Naive thymus-derived CD4-positive, alpha-beta T cell (primary cell): ENCODE measurements around the gene B3GAT3. TPM values are rescaled to one million over a fixed set of nuclear protein-coding genes. Genes with fewer than 3 reads are reported as not detected.

Source experiments
- ATAC-seq: fragments of 150-1000 bp; cut with Tn5 transposase; 2 replicates; pipeline ENCODE4 v1.10.0; 2021; ENCODE audit warnings: mild to moderate bottlenecking, moderate library complexity
- CTCF ChIA-PET: fragments of 350-600 bp; sonication (Branson Sonifier 250); formaldehyde crosslinking; loops from one replicate; lab custom pipeline; 2021; ENCODE audit warnings: antibody characterized with exemption; lab: Charles Lee
- POLR2A ChIA-PET: fragments of 350-600 bp; sonication (Branson Sonifier 250); formaldehyde crosslinking; loops from one replicate; lab custom pipeline; 2021; ENCODE audit warnings: antibody characterized with exemption, inconsistent platforms; lab: Charles Lee
- DNase-seq, 9 donors: peaks; one replicate each; pipeline versions ENCODE4 v3.0.0 to v3.0.0-alpha.2; 2020 to 2022; ENCODE audit warnings: mixed read lengths in 1 of 9
- H3K27ac ChIP-seq: one replicate; pipeline ENCODE4 v1.7.0; 2013; ENCODE audit warnings: mild to moderate bottlenecking, low read depth, low read length, moderate library complexity
- H3K27me3 ChIP-seq, 2 donors: one replicate each; pipeline ENCODE4 v1.7.0; 2013; ENCODE audit warnings: low read length in 2 of 2, mild to moderate bottlenecking in 2 of 2, moderate library complexity in 2 of 2; ENCODE audit not compliant: control insufficient read depth in 2 of 2, insufficient read depth in 2 of 2
- H3K36me3 ChIP-seq, 3 experiments: 1 replicate in 2 of 3; 2 replicates in 1 of 3; pipeline ENCODE4 v1.7.0; 2013; ENCODE audit warnings: low read length in 3 of 3, mild to moderate bottlenecking in 3 of 3, moderate library complexity in 1 of 3; ENCODE audit not compliant: insufficient read depth in 3 of 3, control insufficient read depth in 2 of 3
- H3K4me1 ChIP-seq, 2 donors: one replicate each; pipeline ENCODE4 v1.7.0; 2013; ENCODE audit warnings: low read length in 2 of 2, mild to moderate bottlenecking in 2 of 2, moderate library complexity in 1 of 2; ENCODE audit not compliant: control insufficient read depth in 2 of 2, insufficient read depth in 2 of 2
- H3K4me3 ChIP-seq: 2 replicates; pipeline ENCODE4 v1.7.0; 2013; ENCODE audit warnings: mild to moderate bottlenecking, low read length
- H3K9me3 ChIP-seq, 3 experiments: 1 replicate in 2 of 3; 2 replicates in 1 of 3; pipeline ENCODE4 v1.7.0; 2013; ENCODE audit warnings: low read length in 3 of 3; ENCODE audit not compliant: control insufficient read depth in 2 of 3
- H3K27ac Mint-ChIP-seq, 9 donors: one replicate each; pipeline ENCODE4 v1.8.0; 2020 to 2022; ENCODE audit warnings: mixed read lengths in 9 of 9, mild to moderate bottlenecking in 8 of 9, moderate library complexity in 5 of 9, inconsistent platforms in 2 of 9
- H3K27me3 Mint-ChIP-seq, 5 donors: one replicate each; pipeline ENCODE4 v1.8.0; 2021 to 2022; ENCODE audit warnings: mixed read lengths in 5 of 5, mild to moderate bottlenecking in 1 of 5
- H3K36me3 Mint-ChIP-seq, 5 donors: one replicate each; pipeline ENCODE4 v1.8.0; 2020 to 2022; ENCODE audit warnings: mixed read lengths in 5 of 5, mild to moderate bottlenecking in 3 of 5, inconsistent platforms in 1 of 5
- H3K4me1 Mint-ChIP-seq, 7 donors: one replicate each; pipeline ENCODE4 v1.8.0; 2020 to 2022; ENCODE audit warnings: mixed read lengths in 7 of 7, mild to moderate bottlenecking in 3 of 7, inconsistent platforms in 1 of 7
- H3K4me3 Mint-ChIP-seq, 10 donors: one replicate each; pipeline ENCODE4 v1.8.0; 2020 to 2022; ENCODE audit warnings: mild to moderate bottlenecking in 10 of 10, mixed read lengths in 10 of 10, moderate library complexity in 6 of 10, inconsistent platforms in 2 of 10
- H3K9me3 Mint-ChIP-seq, 11 donors: one replicate each; pipeline ENCODE4 v1.8.0; 2020 to 2022; ENCODE audit warnings: mixed read lengths in 11 of 11, mild to moderate bottlenecking in 4 of 11, inconsistent platforms in 1 of 11, moderate library complexity in 1 of 11
- intact Hi-C, 2 donors: fragments of 100-400 bp; cut with micrococcal nuclease; formaldehyde crosslinking; loops; one replicate each; pipeline ENCODE4 v1.15.1; 2023
- polyA plus RNA-seq, 2 donors: library from polyadenylated mRNA; unstranded; fragments of 300-500 nt; fragmentation: Illumina TruSeq; gene quantifications; one replicate each; pipeline ENCODE4 v1.2.3, GENCODE V29; 2021
- total RNA-seq, 6 experiments: library from RNA in 5 of 6; stranded (reverse) in 5 of 6; gene quantifications; 1 replicate in 5 of 6; 2 replicates in 1 of 6; pipeline ENCODE4 v1.2.3 and lab custom pipeline; 2021 to 2026

The B3GAT3 gene
- total and polyA plus RNA-seq, 7 experiments from 2014 or later = 35.0 to 78.1 (median 64.4) TPM

DNA sequence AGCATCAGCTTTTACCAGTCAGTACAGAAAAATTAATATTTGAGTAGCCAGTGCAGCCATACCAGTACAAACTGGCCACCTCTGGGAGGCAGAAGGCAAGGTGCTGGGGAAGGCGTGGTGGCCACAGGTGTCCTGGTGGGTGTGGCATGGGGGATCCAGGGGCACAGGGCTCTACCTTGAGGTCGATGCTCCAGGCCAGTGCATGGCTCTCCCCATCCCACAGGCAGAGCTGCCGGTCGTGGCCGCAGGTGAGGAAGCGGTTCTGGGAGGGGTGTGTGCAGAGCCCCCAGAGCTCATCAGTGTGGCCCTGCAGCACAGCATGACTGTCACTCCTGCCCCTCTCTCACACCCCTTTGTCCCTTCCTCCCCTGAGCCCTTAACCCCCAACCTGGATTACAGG lies 16.3 kb downstream of the B3GAT3 start:
- peaks cover 0 to 1% (median 0%) of the 10 kb centered on the region in 11 donors for H3K9me3 Mint-ChIP-seq
- Histone ChIP-seq H3K9me3 (no peaks in the 10 kb centered on the region), H3K4me1 (peaks cover 6 to 15% of the 10 kb centered on the region in 2 donors), H3K27ac (no peak overlapping the region), H3K4me3 (no peak overlapping the region), H3K36me3 (peaks cover 0 to 69% (median 7%) of the 10 kb centered on the region in 3 experiments), H3K27me3 (no peaks in the 10 kb centered on the region)
- peaks cover 0 to 34% (median 13%) of the 10 kb centered on the region in 5 donors for H3K36me3 Mint-ChIP-seq
- CTCF ChIA-PET = interaction anchor here (1.8 kb wide), 1 partner anchor 14 kb away, joined by 9 read pairs; the partner anchor contains the start of gene TUT1
- intact Hi-C loops = no loop called here
- peak overlapping the region in 3 of 9 donors; percentile 7 to 91 (median 68) for H3K27ac Mint-ChIP-seq
- H3K4me3 Mint-ChIP-seq = peak overlapping the region in 1 of 10 donors; percentile 36
- H3K4me1 Mint-ChIP-seq = peaks cover 34 to 55% (median 49%) of the 10 kb centered on the region in 7 donors
- POLR2A ChIA-PET = interaction anchor here (1.1 to 12.0 kb wide), 3 partner anchors 8 to 22 kb away, joined by 3 to 219 read pairs (median 4); partner anchors contain the start of genes MTA2 and TUT1
- no peak for ATAC-seq
- DNase-seq = no peak
- H3K27me3 Mint-ChIP-seq = no peaks in the 10 kb centered on the region

DNA sequence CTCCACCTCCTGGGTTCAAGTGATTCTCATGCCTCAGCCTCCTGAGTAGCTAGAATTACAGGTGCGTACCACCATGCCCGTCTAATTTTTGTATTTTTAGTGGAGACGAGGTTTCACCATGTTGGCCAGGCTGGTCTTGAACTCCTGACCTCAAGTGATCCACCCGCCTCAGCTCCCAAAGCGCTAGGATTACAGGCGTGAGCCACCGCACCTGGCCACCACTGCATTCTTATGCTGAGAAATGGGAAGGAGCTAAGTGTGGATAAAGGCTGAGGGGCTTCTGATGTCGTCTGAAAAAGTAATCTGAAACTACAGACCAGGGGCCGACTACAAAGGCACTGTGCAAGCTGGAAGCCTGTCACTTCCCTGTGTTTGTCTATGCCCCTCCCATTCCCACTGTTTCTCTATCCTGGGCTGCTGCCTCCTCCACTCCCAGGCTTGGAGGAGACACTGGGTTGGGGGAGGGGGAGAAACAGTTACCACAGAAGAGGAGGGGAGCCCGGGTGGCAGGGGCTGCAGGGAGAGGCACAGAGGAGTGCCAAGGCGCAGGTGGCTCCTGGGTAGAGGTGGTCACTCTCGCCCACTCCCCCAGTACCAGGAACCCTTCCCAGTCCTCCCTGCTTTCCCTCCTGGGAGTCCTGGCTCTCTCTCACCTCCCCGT lies 17.2 kb downstream of the B3GAT3 start:
- Mint-ChIP-seq H3K4me3 (peak overlapping the region in 1 of 10 donors; percentile 36), H3K36me3 (peaks cover 0 to 38% (median 17%) of the 10 kb centered on the region in 5 donors), H3K27me3 (no peaks in the 10 kb centered on the region), H3K27ac (peak overlapping the region in 1 of 9 donors; percentile 13), H3K9me3 (peaks cover 0 to 1% (median 0%) of the 10 kb centered on the region in 11 donors), H3K4me1 (peaks cover 34 to 56% (median 46%) of the 10 kb centered on the region in 7 donors)
- ATAC-seq = no peak
- POLR2A ChIA-PET = interaction anchor here (1.1 to 15.2 kb wide), 6 partner anchors 4 to 69 kb away, joined by 3 to 219 read pairs (median 4); partner anchors contain the start of genes C11orf98, CSKMT, EML3 and MTA2
- intact Hi-C loops = loop anchor here in 1 of 2 donors (5.0 kb wide), 1 partner anchor 253 kb away; no protein-coding TSS in a partner anchor
- DNase-seq = no peak
- Histone ChIP-seq H3K4me1 (peaks cover 6 to 11% of the 10 kb centered on the region in 2 donors), H3K9me3 (no peaks in the 10 kb centered on the region), H3K4me3 (no peak overlapping the region), H3K27ac (no peak overlapping the region), H3K36me3 (peaks cover 0 to 69% (median 7%) of the 10 kb centered on the region in 3 experiments), H3K27me3 (no peaks in the 10 kb centered on the region)
- CTCF ChIA-PET = interaction anchor here (1.2 to 1.8 kb wide), 2 partner anchors 13 to 16 kb away, joined by 4 to 9 read pairs; partner anchors contain the start of gene TUT1

DNA sequence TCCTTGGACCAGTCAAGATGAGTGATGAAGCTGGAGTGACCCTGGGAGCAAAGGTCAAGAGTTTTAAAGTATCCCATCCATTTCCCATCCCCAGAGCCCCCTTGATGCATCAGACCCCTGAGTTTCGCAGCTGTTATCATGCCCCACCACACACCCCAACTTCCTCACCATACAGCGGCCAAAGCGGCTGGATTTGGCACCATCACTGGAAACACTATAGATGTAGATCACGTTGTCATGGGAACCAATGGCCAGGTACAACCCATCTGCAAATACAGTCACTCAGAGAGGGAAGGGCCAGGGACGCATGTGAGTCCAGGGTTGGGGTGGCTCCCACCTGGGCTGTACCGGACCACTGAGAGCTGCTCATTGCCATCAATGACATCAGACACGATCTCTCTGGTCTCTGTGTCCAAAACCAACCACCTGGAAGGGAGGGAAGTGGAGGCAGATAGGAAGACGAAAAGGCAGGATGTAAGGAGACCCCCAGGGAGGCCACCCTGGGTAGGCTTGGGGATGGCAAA lies 17.9 kb downstream of the B3GAT3 start:
- no peak for ATAC-seq
- H3K9me3 ChIP-seq = no peaks in the 10 kb centered on the region
- H3K4me3 ChIP-seq = no peak overlapping the region
- Mint-ChIP-seq H3K27ac (peak overlapping the region in 8 of 9 donors; percentile 13 to 78 (median 62)), H3K4me3 (peak overlapping the region; percentile 40 to 95 (median 62)), H3K9me3 (peaks cover 0 to 1% (median 0%) of the 10 kb centered on the region in 11 donors), H3K27me3 (no peaks in the 10 kb centered on the region), H3K4me1 (peaks cover 36 to 56% (median 46%) of the 10 kb centered on the region in 7 donors), H3K36me3 (peaks cover 3 to 46% (median 25%) of the 10 kb centered on the region in 5 donors)
- ChIA-PET CTCF (interaction anchor here (1.2 to 1.8 kb wide), 2 partner anchors 12 to 17 kb away, joined by 4 to 9 read pairs; partner anchors contain the start of gene TUT1), POLR2A (interaction anchor here (0.8 to 15.2 kb wide), 6 partner anchors 5 to 70 kb away, joined by 3 to 219 read pairs (median 4); partner anchors contain the start of genes C11orf98, CSKMT, EML3 and INTS5)
- H3K27me3 ChIP-seq = no peaks in the 10 kb centered on the region
- no peak overlapping the region for H3K27ac ChIP-seq
- peaks cover 0 to 61% (median 7%) of the 10 kb centered on the region in 3 experiments for H3K36me3 ChIP-seq
- H3K4me1 ChIP-seq = peaks cover 5 to 13% of the 10 kb centered on the region in 2 donors
- intact Hi-C loops = loop anchor here in 1 of 2 donors (5.0 kb wide), 1 partner anchor 253 kb away; no protein-coding TSS in a partner anchor
- no peak for DNase-seq

DNA sequence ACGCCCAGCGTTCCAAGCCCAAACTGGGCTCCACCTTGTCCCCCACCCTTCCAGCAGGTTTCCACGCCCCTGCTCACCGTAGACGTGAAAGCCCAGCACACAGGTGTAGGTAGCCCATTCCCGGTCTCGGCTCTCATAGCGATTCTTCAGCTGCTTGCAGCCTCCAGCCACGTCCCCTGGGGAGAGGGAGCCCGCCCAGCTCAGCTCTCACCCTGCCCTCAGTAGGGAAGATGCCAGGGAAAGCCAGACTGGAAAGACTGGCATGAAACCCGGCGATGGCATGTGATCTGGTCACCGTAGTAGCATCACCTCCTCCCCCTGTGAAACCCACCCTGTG lies 18.7 kb downstream of the B3GAT3 start:
- Histone ChIP-seq H3K27me3 (no peaks in the 10 kb centered on the region), H3K9me3 (no peaks in the 10 kb centered on the region), H3K36me3 (peaks cover 5 to 60% (median 11%) of the 10 kb centered on the region in 3 experiments), H3K4me3 (no peak overlapping the region), H3K4me1 (peaks cover 9 to 21% of the 10 kb centered on the region in 2 donors), H3K27ac (peak overlapping the region; percentile 4)
- no peak for DNase-seq
- peaks cover 8 to 50% (median 32%) of the 10 kb centered on the region in 5 donors for H3K36me3 Mint-ChIP-seq
- ChIA-PET POLR2A (interaction anchor here (1.2 to 15.2 kb wide), 3 partner anchors 5 to 50 kb away, joined by 3 to 219 read pairs (median 219); partner anchors contain the start of genes EML3, INTS5, MTA2 and ROM1), CTCF (interaction anchor here (0.5 to 1.2 kb wide), 2 partner anchors 18 to 1551 kb away, joined by 3 to 4 read pairs; no protein-coding TSS in a partner anchor)
- peak overlapping the region; percentile 13 to 82 (median 61) for H3K27ac Mint-ChIP-seq
- ATAC-seq = no peak
- peak overlapping the region; percentile 40 to 95 (median 64) for H3K4me3 Mint-ChIP-seq
- peaks cover 42 to 60% (median 50%) of the 10 kb centered on the region in 7 donors for H3K4me1 Mint-ChIP-seq
- no peaks in the 10 kb centered on the region for H3K27me3 Mint-ChIP-seq
- intact Hi-C loops = loop anchor here in 1 of 2 donors (5.0 kb wide), 1 partner anchor 254 kb away; no protein-coding TSS in a partner anchor
- H3K9me3 Mint-ChIP-seq = peaks cover 0 to 1% (median 0%) of the 10 kb centered on the region in 11 donors

DNA sequence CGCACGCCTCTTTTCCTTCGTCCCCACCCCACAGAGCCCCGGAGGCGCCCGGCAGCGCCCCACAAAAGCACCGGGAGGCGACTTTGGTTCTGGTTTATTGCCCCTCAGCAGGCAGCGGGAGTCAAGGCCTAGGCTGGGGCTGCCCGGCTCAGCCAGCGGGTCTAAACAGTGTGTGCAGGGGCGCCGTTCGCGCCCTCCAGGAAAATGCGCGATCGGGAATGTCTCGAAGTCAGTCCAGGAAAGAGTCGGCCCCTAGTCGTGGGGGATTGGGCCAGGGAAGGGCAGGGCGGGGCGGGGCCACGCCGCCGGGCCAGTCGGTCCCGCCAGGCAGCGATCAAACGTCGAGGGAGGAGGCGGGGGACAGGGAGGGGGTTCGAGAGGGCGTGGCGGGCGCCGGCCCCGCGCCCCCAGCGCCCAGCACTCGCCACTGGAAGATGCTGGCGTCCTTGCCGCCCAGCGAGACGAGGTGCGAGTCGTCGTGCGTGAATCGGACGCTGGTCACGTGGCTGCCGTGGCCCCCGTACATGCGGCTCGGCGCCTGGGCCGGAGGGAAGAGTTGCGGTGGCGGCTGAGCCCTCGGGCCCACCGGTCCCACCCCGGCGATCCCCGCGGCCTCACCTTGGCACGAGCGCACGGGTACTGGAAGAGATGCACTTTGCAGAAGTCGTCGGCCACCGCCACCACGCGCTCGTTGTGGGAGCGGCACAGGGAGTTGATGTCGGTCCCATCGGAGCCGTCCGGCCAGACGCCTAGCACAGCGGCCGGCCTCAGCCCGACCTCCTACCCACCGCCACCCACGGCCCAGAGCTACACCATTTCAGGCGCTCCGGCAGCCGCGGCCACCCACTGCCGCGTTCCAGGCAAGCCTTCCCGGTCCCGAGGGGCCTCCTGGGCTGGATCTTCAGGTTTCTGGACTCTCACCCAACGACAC lies 19.4 kb downstream of the B3GAT3 start:
- peak in 1 of 9 donors; percentile 28 for DNase-seq
- H3K27me3 ChIP-seq = no peaks in the 10 kb centered on the region
- peaks cover 11 to 51% (median 35%) of the 10 kb centered on the region in 5 donors for H3K36me3 Mint-ChIP-seq
- H3K4me3 Mint-ChIP-seq = peak overlapping the region; percentile 85 to 99 (median 94)
- peaks cover 45 to 60% (median 50%) of the 10 kb centered on the region in 7 donors for H3K4me1 Mint-ChIP-seq
- CTCF ChIA-PET = interaction anchor here (0.5 to 1.3 kb wide), 6 partner anchors 9 to 1551 kb away, joined by 3 to 13 read pairs (median 3); partner anchors contain the start of genes ROM1 and TUT1
- POLR2A ChIA-PET = interaction anchor here (0.9 to 15.2 kb wide), 24 partner anchors 5 to 279 kb away, joined by 3 to 219 read pairs (median 9); partner anchors contain the start of genes B3GAT3, BSCL2, C11orf98 and CSKMT
- intact Hi-C loops = loop anchor here in 1 of 2 donors (5.0 kb wide), 1 partner anchor 255 kb away; no protein-coding TSS in a partner anchor
- peak overlapping the region; percentile 71 for H3K4me3 ChIP-seq
- H3K27me3 Mint-ChIP-seq = no peaks in the 10 kb centered on the region
- no peaks in the 10 kb centered on the region for H3K9me3 ChIP-seq
- H3K4me1 ChIP-seq = peaks cover 15 to 23% of the 10 kb centered on the region in 2 donors
- peak overlapping the region; percentile 90 to 98 (median 97) for H3K27ac Mint-ChIP-seq
- peaks cover 11 to 60% (median 18%) of the 10 kb centered on the region in 3 experiments for H3K36me3 ChIP-seq
- H3K27ac ChIP-seq = peak overlapping the region; percentile 98
- peaks cover 0 to 1% (median 0%) of the 10 kb centered on the region in 11 donors for H3K9me3 Mint-ChIP-seq
- ATAC-seq = no peak
